Transverse colon (tissue), 4 donors: ENCODE measurements around the gene AMMECR1.

Source experiments
- POLR2AphosphoS5 ChIP-seq, 3 donors: sonication (generic); formaldehyde crosslinking; IDR thresholded peaks; one replicate each; pipeline ENCODE4 v1.6.1; 2016; ENCODE audit warnings: antibody characterized with exemption in 3 of 3
- TF ChIP-seq, protein P1 (sequence below), 5 experiments: fragments of 200-600 bp in 3 of 5; fragments of 450-650 bp in 2 of 5; sonication (generic) in 3 of 5; IDR thresholded peaks; 1 replicate in 2 of 5; 2 replicates in 3 of 5; pipeline ENCODE4 v1.5.1; 2016 to 2017; ENCODE audit warnings: antibody characterized with exemption in 5 of 5, inconsistent platforms in 3 of 5, mild to moderate bottlenecking in 2 of 5, moderate library complexity in 1 of 5

DNA sequence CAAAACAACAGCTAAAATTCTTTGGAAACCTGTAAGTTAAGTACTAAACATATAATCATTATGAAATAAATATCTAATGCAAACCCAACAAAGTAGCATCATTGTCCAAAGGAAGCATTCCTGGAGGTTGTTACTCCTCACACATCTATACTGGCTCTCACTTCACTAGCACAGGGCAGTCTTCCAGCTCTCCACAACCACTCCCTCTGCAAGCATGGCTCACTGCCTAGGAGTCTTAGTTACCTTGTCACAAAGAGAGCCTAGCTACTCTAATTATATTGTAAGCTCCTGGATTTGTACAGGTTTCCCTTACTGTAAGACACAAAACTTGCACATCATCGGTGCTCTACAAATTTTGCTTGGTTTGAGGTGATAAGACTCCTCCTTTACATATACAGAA, 76.1 kb downstream of the AMMECR1 start:
- TF ChIP-seq, protein P1, sequence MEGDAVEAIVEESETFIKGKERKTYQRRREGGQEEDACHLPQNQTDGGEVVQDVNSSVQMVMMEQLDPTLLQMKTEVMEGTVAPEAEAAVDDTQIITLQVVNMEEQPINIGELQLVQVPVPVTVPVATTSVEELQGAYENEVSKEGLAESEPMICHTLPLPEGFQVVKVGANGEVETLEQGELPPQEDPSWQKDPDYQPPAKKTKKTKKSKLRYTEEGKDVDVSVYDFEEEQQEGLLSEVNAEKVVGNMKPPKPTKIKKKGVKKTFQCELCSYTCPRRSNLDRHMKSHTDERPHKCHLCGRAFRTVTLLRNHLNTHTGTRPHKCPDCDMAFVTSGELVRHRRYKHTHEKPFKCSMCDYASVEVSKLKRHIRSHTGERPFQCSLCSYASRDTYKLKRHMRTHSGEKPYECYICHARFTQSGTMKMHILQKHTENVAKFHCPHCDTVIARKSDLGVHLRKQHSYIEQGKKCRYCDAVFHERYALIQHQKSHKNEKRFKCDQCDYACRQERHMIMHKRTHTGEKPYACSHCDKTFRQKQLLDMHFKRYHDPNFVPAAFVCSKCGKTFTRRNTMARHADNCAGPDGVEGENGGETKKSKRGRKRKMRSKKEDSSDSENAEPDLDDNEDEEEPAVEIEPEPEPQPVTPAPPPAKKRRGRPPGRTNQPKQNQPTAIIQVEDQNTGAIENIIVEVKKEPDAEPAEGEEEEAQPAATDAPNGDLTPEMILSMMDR (IDR thresholded peaks at IDR 0.05): no peak
- TF ChIP-seq POLR2AphosphoS5 (IDR thresholded peaks at IDR 0.05): no peak
